ENCODE results near the gene PPP1R12B.
"Not testable (repeated sequence)": the region's sequence is repeated elsewhere in the genome, so short reads cannot be mapped to it uniquely, and the experiment has no call there.

The PPP1R12B gene

DNA sequence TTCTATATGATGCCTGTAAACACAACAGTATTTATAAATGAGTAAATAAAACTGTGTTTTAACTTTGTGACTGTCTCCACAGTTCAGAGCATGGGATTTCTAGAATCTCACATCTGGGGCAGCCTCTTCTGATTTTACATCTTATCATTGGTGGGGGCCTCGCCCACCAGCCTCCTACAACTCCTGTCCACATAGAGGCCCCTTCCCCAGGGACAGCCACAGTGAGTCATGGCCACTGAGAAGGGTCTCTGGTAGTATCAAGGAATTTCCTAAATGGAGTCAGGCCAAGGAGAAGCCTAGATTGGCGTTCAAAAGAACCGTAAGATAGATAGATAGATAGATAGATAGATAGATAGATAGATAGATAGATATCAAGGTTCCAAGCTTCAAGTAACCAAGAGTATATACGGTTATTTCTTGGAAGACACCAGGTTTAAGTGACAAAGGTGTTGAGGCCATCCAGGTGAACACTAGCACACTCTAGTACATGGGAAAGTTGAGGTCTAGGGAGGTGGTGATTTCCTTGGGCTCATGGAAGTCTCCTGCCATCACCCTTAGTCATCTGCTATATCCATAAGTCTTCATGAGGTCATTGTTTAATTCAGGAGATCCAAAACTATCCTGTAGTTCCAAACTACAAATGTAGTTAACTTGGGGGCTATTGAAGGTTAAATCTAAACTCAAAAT, 240.1 kb downstream of the PPP1R12B start:
- no peak for DNase-seq

- DNase-seq = no peak
Measured at GRCh38 chr1:202589190-202589930, 240.9 kb downstream of the PPP1R12B start.

DNA sequence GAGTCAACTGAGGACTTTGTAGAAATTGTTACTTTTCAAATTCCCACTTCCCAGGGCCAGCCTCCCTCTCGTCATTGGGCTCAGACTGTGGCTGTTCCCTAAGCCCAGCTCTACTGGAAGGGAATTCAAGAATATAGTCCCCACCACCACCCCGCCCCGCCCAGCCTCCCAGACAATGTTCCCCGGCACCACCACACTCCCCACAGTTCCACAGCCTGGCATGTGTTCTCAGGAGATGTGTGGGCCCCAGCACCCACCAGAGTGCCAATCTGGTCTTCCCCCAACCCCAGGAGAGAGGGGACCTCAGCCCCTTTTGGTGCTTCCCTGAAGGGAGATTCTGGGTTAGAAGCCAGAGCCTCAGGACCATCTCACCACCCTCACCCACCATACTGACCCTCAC, 241.6 kb downstream of the PPP1R12B start:
- no peak for DNase-seq

GRCh38 chr1:202590975-202591411, 242.5 kb downstream of the PPP1R12B start:
- no peak for DNase-seq

DNA sequence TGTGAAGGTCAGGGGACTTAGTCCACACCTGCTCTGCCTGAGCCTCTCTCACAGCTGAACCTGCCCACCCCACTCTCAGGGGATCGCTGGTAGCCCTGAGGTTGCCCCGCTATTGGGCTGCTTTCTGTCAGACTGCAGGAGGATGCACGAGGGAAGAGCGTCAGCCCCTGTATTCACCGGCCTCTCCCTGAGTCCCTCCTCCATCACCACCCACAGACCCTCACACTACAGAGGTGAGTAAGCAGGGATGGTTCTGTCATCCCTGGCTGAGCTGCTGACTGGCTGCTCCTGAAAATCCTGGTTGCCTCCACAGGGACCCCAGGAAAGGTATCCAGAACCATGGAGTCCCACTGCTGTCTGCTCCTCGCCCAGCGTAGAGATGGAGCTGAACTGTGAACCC, 243.0 kb downstream of the PPP1R12B start:
- no peak for DNase-seq

DNA sequence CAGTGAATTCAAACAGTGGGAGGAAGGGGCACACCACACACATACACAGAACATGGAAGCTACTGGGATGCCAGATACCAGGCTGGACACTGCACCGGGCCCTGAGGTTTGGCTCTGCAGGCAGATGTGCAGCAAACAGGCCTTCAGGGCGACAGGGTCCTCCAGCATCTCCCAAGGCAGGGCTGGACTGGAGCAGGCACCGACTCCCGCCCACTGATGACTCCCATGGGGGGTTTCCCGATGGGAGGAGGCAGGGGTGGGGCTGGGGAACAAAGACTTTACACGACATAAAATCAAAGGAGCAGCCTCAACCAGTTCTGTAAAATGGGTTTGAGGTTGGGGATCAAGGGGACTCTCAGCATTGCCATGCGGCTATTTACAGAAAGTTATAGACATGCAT, 243.6 kb downstream of the PPP1R12B start:
- DNase-seq = no peak

GRCh38 chr1:202593845-202594244, 245.3 kb downstream of the PPP1R12B start:
- no peak for DNase-seq

DNA sequence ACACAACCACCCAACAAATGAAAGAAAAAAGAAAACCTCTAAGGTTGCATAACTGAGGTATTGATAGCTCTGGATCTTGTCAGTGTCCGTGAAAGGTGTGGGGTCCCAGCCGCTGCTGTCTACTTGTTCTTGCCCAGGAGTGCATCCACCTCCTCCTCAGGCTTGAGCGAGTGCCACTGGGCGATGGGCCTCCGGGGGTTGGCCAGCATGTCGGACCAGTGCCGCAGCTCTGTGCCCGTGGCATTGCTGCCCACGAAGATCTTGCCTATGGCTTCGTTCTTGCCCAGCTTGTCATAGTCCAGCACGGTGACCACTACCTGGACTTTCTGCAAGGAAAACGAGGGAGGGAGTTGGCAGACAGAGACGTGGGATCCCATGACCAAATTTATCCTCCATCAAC, 248.1 kb downstream of the PPP1R12B start:
- no peak for DNase-seq

DNA sequence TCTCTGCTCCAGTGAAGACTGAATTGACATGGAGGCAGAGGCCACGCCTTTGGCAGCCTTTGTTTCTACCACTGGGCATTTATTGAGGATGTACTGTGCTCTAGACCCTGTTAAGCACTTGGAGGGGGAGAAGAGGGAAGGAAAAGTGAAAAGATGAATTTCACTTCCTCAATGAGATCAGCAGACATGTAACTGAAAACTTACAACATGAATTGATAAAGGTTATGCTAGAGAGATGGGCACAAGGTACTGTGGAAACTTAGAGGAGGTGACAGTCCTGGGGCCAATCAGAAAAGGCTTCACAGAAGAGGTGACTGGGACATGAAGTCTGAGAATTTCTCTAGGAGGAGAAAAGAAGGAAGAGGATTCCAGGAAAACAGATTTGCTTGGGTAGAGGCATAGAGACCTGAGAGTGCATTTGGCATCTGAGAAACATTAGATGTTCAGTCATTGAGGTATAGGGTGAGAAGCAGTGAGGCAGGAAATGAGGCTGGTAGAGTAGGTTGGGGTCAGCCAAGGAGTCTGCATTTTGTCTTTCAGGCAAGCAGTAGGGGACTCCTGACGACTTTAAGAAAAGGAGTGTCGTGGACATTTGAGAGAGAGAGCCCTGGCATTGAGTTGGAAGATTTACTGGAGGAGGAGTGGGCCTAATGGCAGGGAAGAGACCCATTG, 248.7 kb downstream of the PPP1R12B start:
- DNase-seq = no peak

DNA sequence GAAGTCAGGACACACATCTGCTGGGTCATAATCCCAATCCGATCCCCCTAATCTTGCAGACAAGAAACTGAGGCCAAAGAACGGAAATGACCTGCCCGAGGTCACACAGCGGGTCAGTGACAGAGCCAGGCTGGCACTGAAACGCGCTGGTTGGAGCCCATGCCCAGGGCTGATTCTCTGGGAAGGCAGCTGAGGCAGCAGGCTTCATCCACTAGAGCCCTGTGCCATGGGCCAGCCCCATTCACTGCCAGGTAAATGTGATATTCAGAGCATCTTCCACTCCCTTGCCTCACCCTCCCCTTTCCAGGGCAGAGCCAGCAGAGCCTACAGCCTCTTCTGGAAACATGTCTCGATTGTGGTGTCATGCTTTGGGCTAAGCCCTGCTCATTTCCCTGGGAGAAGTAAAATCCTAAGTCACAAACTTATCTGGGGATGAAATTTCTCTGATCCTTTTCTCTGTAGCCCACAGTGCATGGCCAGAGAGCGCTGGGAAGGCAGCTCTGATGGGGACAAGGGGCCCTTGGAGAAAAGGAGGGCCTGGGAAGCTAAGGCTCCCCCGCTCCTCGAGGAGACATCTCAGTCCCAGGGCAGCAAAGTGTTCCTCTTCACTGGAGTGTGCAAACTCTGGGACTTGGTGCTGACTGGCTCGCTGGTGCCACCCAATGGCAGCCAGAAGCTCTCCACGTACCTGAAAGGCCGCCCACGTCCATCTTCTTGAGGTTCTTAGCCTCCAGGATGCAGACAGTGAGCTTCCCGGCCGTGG, 251.4 kb downstream of the PPP1R12B start:
- DNase-seq = peak; percentile 8

GRCh38 chr1:202600432-202601041, 252.0 kb downstream of the PPP1R12B start:
- DNase-seq = no peak

DNA sequence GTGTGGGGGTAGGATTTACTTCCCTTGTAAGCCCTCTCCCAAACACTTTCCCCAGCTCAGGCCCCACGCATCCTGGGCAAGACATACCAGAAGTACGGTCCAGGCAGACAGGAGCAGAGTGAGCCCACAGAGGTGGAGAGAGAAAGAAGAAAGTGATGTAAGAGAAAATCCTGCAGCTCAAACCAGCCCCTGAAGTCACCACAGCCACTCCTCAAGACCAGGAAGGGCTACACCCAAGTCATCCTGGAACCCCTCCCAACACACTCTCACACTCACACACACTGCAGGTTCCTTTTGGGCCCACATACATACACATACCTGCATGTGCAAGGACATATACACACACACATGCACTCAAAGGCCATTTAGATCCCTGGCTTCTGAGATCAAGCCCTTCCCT, 254.9 kb downstream of the PPP1R12B start:
- DNase-seq = no peak

DNA sequence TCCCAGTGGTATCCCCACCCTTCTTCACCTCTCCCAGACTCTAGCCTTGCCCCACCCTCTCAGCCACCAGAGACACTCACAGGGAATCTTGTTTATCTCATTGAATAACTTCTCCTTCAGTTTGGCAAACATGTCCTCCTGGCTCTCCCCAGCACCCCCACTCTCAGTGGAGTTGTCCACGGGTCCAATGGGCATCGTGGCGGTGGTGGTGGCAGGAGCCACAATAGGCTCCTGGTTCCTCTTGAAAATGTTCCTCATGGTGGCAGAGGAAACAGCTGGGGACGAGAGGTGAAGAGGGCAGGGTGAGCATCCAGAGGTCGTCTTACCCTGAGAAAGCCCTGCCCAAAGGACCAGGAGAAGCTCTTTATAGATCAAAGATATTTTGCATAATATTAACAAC, 257.0 kb downstream of the PPP1R12B start:
- DNase-seq = no peak

- not testable (repeated sequence) for DNase-seq
Measured at GRCh38 chr1:202612036-202612435, 263.5 kb downstream of the PPP1R12B start.

DNA sequence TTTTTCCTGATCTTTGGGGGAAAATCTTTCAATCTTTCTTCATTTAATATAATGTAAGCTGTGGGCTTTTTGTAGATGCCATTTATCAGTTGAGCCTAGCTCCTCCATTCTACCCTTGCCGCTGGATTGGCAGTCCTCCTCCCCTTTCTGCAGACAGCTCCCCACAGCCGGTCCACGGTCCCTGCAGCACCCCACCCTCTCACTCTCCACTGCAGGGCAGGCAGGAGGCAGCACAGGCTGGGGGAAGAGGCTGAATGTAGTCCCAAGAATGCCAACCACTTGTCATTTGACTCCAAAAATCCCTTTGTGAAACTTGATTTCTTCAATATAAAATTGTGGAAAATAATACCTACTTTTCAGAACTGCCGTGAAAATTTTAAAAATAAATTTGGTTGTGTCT, 265.1 kb downstream of the PPP1R12B start:
- DNase-seq = no peak

DNA sequence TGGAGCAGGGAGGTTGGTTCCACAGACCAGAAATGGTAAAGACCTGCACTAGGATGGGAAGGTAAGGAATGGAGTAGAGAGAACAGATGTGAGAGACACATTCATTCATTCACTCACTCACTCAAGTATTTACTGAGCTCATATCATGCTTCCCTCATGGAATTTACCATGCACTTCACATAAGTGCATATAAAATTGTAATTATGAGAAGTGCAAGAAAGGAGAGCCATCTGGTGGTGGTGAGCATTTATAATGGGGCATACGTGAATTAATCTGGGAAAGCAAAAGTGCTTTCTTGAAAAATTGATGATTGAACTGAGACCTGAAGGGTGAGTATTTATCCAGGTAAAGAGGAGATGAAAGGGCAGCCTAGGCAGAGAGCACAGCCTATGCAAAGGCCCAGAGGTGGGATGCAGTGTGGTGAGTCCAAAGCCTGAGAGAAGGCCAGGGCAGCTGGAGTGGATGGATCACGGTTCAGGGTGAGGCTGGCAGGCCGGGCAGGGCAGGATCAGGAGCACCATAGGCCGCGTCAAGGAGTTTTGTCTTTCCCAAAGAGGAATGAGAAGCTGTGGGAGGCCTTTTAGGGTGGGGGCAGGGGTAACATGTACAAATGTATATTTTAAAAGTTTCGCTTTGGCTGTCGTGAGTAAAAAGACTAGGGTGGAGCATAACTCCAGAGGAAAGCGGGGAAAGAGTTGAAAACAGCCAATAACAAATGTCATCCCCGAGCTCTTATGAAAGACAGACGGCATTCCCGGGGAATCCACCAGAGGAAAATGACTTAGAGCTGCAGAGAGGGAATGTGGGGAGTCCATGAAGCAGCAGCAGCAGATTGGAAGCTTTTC, 266.1 kb downstream of the PPP1R12B start:
- not testable (repeated sequence) for DNase-seq

DNA sequence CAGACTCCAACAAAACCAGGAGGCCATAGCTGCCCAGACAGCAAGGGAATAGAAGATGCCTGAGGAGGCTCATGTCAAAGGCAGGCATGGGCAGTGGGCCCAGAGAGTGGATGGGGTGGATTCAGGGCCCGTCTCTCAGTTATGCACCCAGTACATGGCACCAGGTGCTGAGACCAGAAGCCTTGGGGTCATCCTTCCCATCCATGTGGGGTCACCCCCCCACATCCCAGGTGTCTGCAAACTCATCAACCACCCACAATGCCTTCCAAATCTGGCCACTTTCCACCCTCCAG, 266.7 kb downstream of the PPP1R12B start:
- DNase-seq = not testable (repeated sequence)

GRCh38 chr1:202615501-202616354, 267.2 kb downstream of the PPP1R12B start:
- DNase-seq = no peak

- DNase-seq = no peak
Measured at GRCh38 chr1:202616355-202616915, 267.9 kb downstream of the PPP1R12B start.

GRCh38 chr1:202619012-202619411, 270.5 kb downstream of the PPP1R12B start:
- not testable (repeated sequence) for DNase-seq

GRCh38 chr1:202619505-202619904, 271.0 kb downstream of the PPP1R12B start:
- DNase-seq = no peak
